H1 (cell line): ENCODE data around the gene UGGT1. TPM values are rescaled to one million over a fixed set of nuclear protein-coding genes. Genes with fewer than 3 reads are reported as not detected.

Experiments used
- CTCF ChIA-PET: fragments of 300-600 bp; sonication (Branson Sonifier 250); formaldehyde crosslinking; loops from one replicate; lab custom pipeline; 2021; ENCODE audit not compliant: partially characterized antibody; lab: Charles Lee
- POLR2A ChIA-PET: fragments of 300-600 bp; sonication (Branson Sonifier 250); formaldehyde crosslinking; loops from one replicate; lab custom pipeline; 2021; ENCODE audit warnings: inconsistent platforms; ENCODE audit not compliant: partially characterized antibody; lab: Charles Lee
- DNase-seq, 2 experiments: peaks; one replicate each; pipeline versions ENCODE4 v3.0.0 to v3.0.0-alpha.2; 2010 to 2022; ENCODE audit warnings: low spot score in 2 of 2, low read depth in 1 of 2, mixed read lengths in 1 of 2
- FAIRE-seq: peaks from 2 replicates; lab custom pipeline; 2011; peaks lifted over from hg19 to GRCh38; lab: Jason Lieb, UNC
- H2AFZ ChIP-seq: 2 replicates; pipeline ENCODE4 v1.8.1; 2012; ENCODE audit warnings: low read length, inconsistent platforms
- H2AK5ac ChIP-seq: 2 replicates; pipeline ENCODE4 v1.6.1; 2013; ENCODE audit warnings: low read depth, low read length
- H2BK120ac ChIP-seq: replicated peaks from 2 replicates; pipeline ENCODE3; 2013; ENCODE audit warnings: low read depth, low read length, inconsistent platforms
- H2BK12ac ChIP-seq: 2 replicates; pipeline ENCODE4 v1.6.1; 2013; ENCODE audit warnings: low read depth, low read length
- H2BK15ac ChIP-seq: 2 replicates; pipeline ENCODE4 v1.6.1; 2013; ENCODE audit warnings: low read length
- H2BK20ac ChIP-seq: 2 replicates; pipeline ENCODE4 v1.6.1; 2013; ENCODE audit warnings: low read length
- H2BK5ac ChIP-seq: 2 replicates; pipeline ENCODE4 v1.6.1; 2013; ENCODE audit warnings: low read depth, low read length
- H3K14ac ChIP-seq: 2 replicates; pipeline ENCODE4 v1.6.1; 2013; ENCODE audit warnings: inconsistent platforms; ENCODE audit not compliant: insufficient read length
- H3K18ac ChIP-seq: 2 replicates; pipeline ENCODE4 v1.6.1; 2013; ENCODE audit warnings: low read length; ENCODE audit errors: extremely low read depth
- H3K23ac ChIP-seq: 2 replicates; pipeline ENCODE4 v1.6.1; 2013; ENCODE audit warnings: inconsistent platforms; ENCODE audit not compliant: insufficient read length
- H3K23me2 ChIP-seq: 2 replicates; pipeline ENCODE4 v1.6.1; 2013; ENCODE audit warnings: low read depth, low read length
- H3K27ac ChIP-seq: 2 replicates; pipeline ENCODE4 v1.6.1; 2011; ENCODE audit warnings: low read depth, low read length, inconsistent platforms
- H3K27me3 ChIP-seq, 4 experiments: replicated peaks in 1 of 4; 1 replicate in 1 of 4; 2 replicates in 3 of 4; pipeline versions ENCODE4 v1.6.1 to v1.8.1; 2011 to 2013; ENCODE audit warnings: low read length in 3 of 4, mild to moderate bottlenecking in 3 of 4, inconsistent platforms in 2 of 4, mixed read lengths in 2 of 4, moderate library complexity in 1 of 4; ENCODE audit not compliant: control insufficient read depth in 3 of 4, insufficient read depth in 3 of 4; ENCODE audit errors: extremely low read depth in 1 of 4
- H3K36me3 ChIP-seq, 4 experiments: 2 replicates each; pipeline versions ENCODE4 v1.6.1 to v1.8.1; 2011 to 2013; ENCODE audit warnings: mild to moderate bottlenecking in 4 of 4, low read length in 3 of 4, moderate library complexity in 2 of 4, control low read depth in 1 of 4, inconsistent platforms in 1 of 4; ENCODE audit not compliant: insufficient read depth in 4 of 4, control insufficient read depth in 2 of 4
- H3K4ac ChIP-seq: replicated peaks from 2 replicates; pipeline ENCODE3; 2013; ENCODE audit warnings: low read length, low read depth, mixed read lengths, inconsistent platforms; ENCODE audit not compliant: insufficient read length
- H3K4me1 ChIP-seq, 4 experiments: replicated peaks in 1 of 4; 1 replicate in 1 of 4; 2 replicates in 3 of 4; pipeline versions ENCODE4 v1.6.1 to v1.8.1; 2011 to 2013; ENCODE audit warnings: low read length in 3 of 4, inconsistent platforms in 2 of 4, mixed read lengths in 1 of 4; ENCODE audit not compliant: insufficient read depth in 4 of 4, control insufficient read depth in 3 of 4
- H3K4me2 ChIP-seq, 2 experiments: 2 replicates each; pipeline versions ENCODE4 v1.6.1 to v1.8.1; 2011 to 2013; ENCODE audit warnings: low read depth in 2 of 2, low read length in 2 of 2, control low read depth in 1 of 2, inconsistent platforms in 1 of 2, mild to moderate bottlenecking in 1 of 2; ENCODE audit not compliant: insufficient read depth in 1 of 2
- H3K4me3 ChIP-seq, 4 experiments: fragments of 200-600, 300-600 bp in 1 of 4; sonication (generic), shearing (Covaris generic), sonication (Bioruptor Twin) in 1 of 4; 2 replicates each; pipeline versions ENCODE4 v1.5.1 to v1.8.1; 2011 to 2016; ENCODE audit warnings: low read length in 4 of 4, low read depth in 3 of 4, control low read depth in 2 of 4, inconsistent platforms in 2 of 4, mild to moderate bottlenecking in 2 of 4, mixed read lengths in 1 of 4, moderate library complexity in 1 of 4; ENCODE audit not compliant: insufficient read depth in 2 of 4; ENCODE audit errors: extremely low read depth in 1 of 4
- H3K56ac ChIP-seq: replicated peaks from 2 replicates; pipeline ENCODE3; 2013; ENCODE audit warnings: low read depth, mild to moderate bottlenecking, mixed read lengths, low read length, inconsistent platforms; ENCODE audit not compliant: insufficient read length
- H3K79me1 ChIP-seq: 2 replicates; pipeline ENCODE4 v1.6.1; 2013; ENCODE audit warnings: low read depth, low read length, control low read depth
- H3K79me2 ChIP-seq, 2 experiments: 2 replicates each; pipeline versions ENCODE4 v1.6.1 to v1.8.1; 2012 to 2013; ENCODE audit warnings: low read length in 2 of 2, mild to moderate bottlenecking in 2 of 2, inconsistent platforms in 1 of 2; ENCODE audit not compliant: insufficient read depth in 2 of 2, control insufficient read depth in 1 of 2
- H3K9ac ChIP-seq, 4 experiments: replicated peaks in 1 of 4; 1 replicate in 1 of 4; 2 replicates in 3 of 4; pipeline versions ENCODE4 v1.6.1 to v1.8.1; 2011 to 2013; ENCODE audit warnings: low read depth in 3 of 4, low read length in 3 of 4, control low read depth in 2 of 4, mild to moderate bottlenecking in 2 of 4, moderate library complexity in 2 of 4, inconsistent platforms in 1 of 4; ENCODE audit errors: extremely low read depth in 1 of 4
- H3K9me3 ChIP-seq, 2 experiments: 2 replicates each; pipeline versions ENCODE4 v1.6.1 to v1.8.1; 2012 to 2013; ENCODE audit warnings: mild to moderate bottlenecking in 2 of 2, moderate library complexity in 2 of 2, control low read depth in 1 of 2, inconsistent platforms in 1 of 2, low read depth in 1 of 2, low read length in 1 of 2, mixed read lengths in 1 of 2; ENCODE audit not compliant: insufficient read depth in 2 of 2
- H4K20me1 ChIP-seq, 2 experiments: replicated peaks in 1 of 2; 2 replicates each; pipeline versions ENCODE3 to v1.8.1; 2011 to 2013; ENCODE audit warnings: inconsistent platforms in 2 of 2, low read length in 2 of 2, mild to moderate bottlenecking in 1 of 2; ENCODE audit not compliant: insufficient read depth in 2 of 2, control insufficient read depth in 1 of 2
- H4K5ac ChIP-seq: 2 replicates; pipeline ENCODE4 v1.6.1; 2013; ENCODE audit warnings: low read length, low read depth, mixed read lengths, inconsistent platforms; ENCODE audit not compliant: insufficient read length
- H4K8ac ChIP-seq: 2 replicates; pipeline ENCODE4 v1.8.0; 2013; ENCODE audit warnings: mild to moderate bottlenecking, moderate library complexity, low read length, inconsistent platforms; ENCODE audit not compliant: insufficient read depth; ENCODE audit errors: extremely low read depth
- H4K91ac ChIP-seq: replicated peaks from 2 replicates; pipeline ENCODE3; 2013; ENCODE audit warnings: low read length, mixed read lengths, inconsistent platforms; ENCODE audit not compliant: insufficient read length
- RBBP5 ChIP-seq: IDR thresholded peaks from 2 replicates; pipeline ENCODE4 v1.7.1; 2012; ENCODE audit warnings: low read depth, mild to moderate bottlenecking, inconsistent platforms, low read length, moderate library complexity, borderline replicate concordance
- WGBS, 2 experiments: shearing (Covaris generic) in 1 of 2; methylation state at CpG; one replicate each; pipeline versions ENCODE4 v1.1.6 to v1.1.7; 2013 to 2015; ENCODE audit warnings: low lambda C conversion rate in 2 of 2, mixed read lengths in 2 of 2, inconsistent platforms in 1 of 2, low coverage in 1 of 2, missing lambda C conversion rate in 1 of 2; ENCODE audit not compliant: insufficient replicate concordance in 2 of 2, insufficient coverage in 1 of 2, insufficient read length in 1 of 2; ENCODE audit errors: extremely low coverage in 1 of 2, missing lambda C conversion rate in 1 of 2; 5-methylcytosine and 5-hydroxymethylcytosine counted together
- polyA plus RNA-seq, 7 experiments: library from polyadenylated mRNA; depleted of rRNA in 3 of 7; stranded (reverse) in 5 of 7; unstranded in 2 of 7; fragments of >200 nt in 5 of 7; fragments of 200-250 nt in 2 of 7; gene quantifications; 1 replicate in 5 of 7; 2 replicates in 1 of 7; 4 replicates in 1 of 7; pipeline versions ENCODE4 v1.2.1 to v1.2.3, GENCODE V29; 2011 to 2013; ENCODE audit warnings: missing spikeins in 2 of 7, mixed read lengths in 2 of 7
- total RNA-seq: library from RNA; stranded (reverse); fragmentation: NEBNext Ultra II Directional; extraction: Animal tissue kit (Norgen Biotek cat#: 25700); gene quantifications from 2 replicates; pipeline ENCODE4 v1.2.1, GENCODE V29; 2021

The UGGT1 gene
- total and polyA plus RNA-seq, 2 of the 8 experiments (the other 6 are each of a cell fraction or from before 2014, with no cell fraction given): 14.9 to 57.3 TPM

- Histone ChIP-seq H2BK5ac (no peak overlapping the region), H3K4ac (no peak overlapping the region), H2AK5ac (no peak overlapping the region), H3K27ac (no peak overlapping the region), H3K9me3 (no peaks in the 10 kb centered on the region), H4K20me1 (no peaks in the 10 kb centered on the region), H3K4me3 (no peak overlapping the region), H3K9ac (no peak overlapping the region), H3K18ac (no peak overlapping the region), H3K27me3 (no peaks in the 10 kb centered on the region), H3K23me2 (no peaks in the 10 kb centered on the region), H3K4me1 (no peaks in the 10 kb centered on the region), H2AFZ (no peak overlapping the region)
- DNase-seq: no peak
- 87% methylated on average over 4 of the region's 4 CpGs; no CpG with 5 or more reads in 1 of the 2 experiments for WGBS, 2 experiments
- POLR2A ChIA-PET: no interaction called here
- TF ChIP-seq RBBP5: no peak
- TF ChIP-seq, all 59 proteins: peak for 0
- CTCF ChIA-PET: no interaction called here
- Histone ChIP-seq H3K36me3 (no peaks in the 10 kb centered on the region), H2BK12ac (no peak overlapping the region), H4K5ac (no peak overlapping the region), H2BK15ac (no peak overlapping the region), H3K79me2 (no peaks in the 10 kb centered on the region), H2BK120ac (no peak overlapping the region), H3K23ac (no peak overlapping the region), H4K8ac (no peak overlapping the region), H4K91ac (no peak overlapping the region), H3K79me1 (no peaks in the 10 kb centered on the region), H2BK20ac (no peak overlapping the region), H3K4me2 (no peak overlapping the region), H3K56ac (no peak overlapping the region), H3K14ac (no peak overlapping the region)
- FAIRE-seq: no peak
Measured at GRCh38 chr2:128217671-128218070, 126.7 kb downstream of the UGGT1 start.
